HG02763 (cell line): ENCODE data around the gene ZNF780B.
A peak's percentile ranks its signal among the peaks of the same experiment; 100 is the strongest.
"Not testable (repeated sequence)": the region's sequence is repeated elsewhere in the genome, so short reads cannot be mapped to it uniquely, and the experiment has no call there.

Experiments
- ATAC-seq: cut with Tn5 transposase; IDR thresholded peaks from one replicate; pipeline ENCODE4 v1.9.1; 2021; ENCODE audit warnings: mild to moderate bottlenecking, moderate library complexity; ENCODE audit not compliant: unreplicated experiment

ZNF780B gene

GRCh38 chr19:40041718-40042117 lies 14.3 kb downstream of the ZNF780B start:
- not testable (repeated sequence) for ATAC-seq

GRCh38 chr19:40038047-40038446 lies 18.0 kb downstream of the ZNF780B start:
- not testable (repeated sequence) for ATAC-seq

GRCh38 chr19:40035996-40036395 lies 20.0 kb downstream of the ZNF780B start:
- no peak for ATAC-seq

- ATAC-seq: no peak
These were observed 22.0 kb downstream of the ZNF780B start for GRCh38 chr19:40033989-40034560.

GRCh38 chr19:40026597-40026970 lies 29.4 kb downstream of the ZNF780B start:
- ATAC-seq: no peak

- no peak for ATAC-seq
These were observed 30.0 kb downstream of the ZNF780B start for GRCh38 chr19:40025938-40026596.

GRCh38 chr19:40023969-40024368 lies 32.1 kb downstream of the ZNF780B start:
- ATAC-seq: no peak

GRCh38 chr19:40013991-40014390 lies 42.0 kb downstream of the ZNF780B start:
- no peak for ATAC-seq

- no peak for ATAC-seq
These were observed 46.4 kb downstream of the ZNF780B start for GRCh38 chr19:40009674-40010073.

- ATAC-seq: no peak
These were observed 49.7 kb downstream of the ZNF780B start for GRCh38 chr19:40006273-40006691.

GRCh38 chr19:40005691-40006272 lies 50.2 kb downstream of the ZNF780B start:
- ATAC-seq: no peak

GRCh38 chr19:39998501-39998900 lies 57.5 kb downstream of the ZNF780B start:
- ATAC-seq: no peak

- no peak for ATAC-seq
These were observed 58.3 kb downstream of the ZNF780B start for GRCh38 chr19:39997638-39998216.

- ATAC-seq: peak; percentile 85
These were observed 59.0 kb downstream of the ZNF780B start, which contains the start of gene ZNF546 for GRCh38 chr19:39996811-39997637. Gene ZNF546 (plus strand): TSS chr19:39997060. CDS start chr19:39998327, 1,267 bp downstream.

GRCh38 chr19:39996218-39996810 lies 59.7 kb downstream of the ZNF780B start:
- no peak for ATAC-seq

- no peak for ATAC-seq
These were observed 60.2 kb downstream of the ZNF780B start for GRCh38 chr19:39995794-39996193.

GRCh38 chr19:39994361-39994760 lies 61.7 kb downstream of the ZNF780B start:
- no peak for ATAC-seq

- no peak for ATAC-seq
These were observed 62.4 kb downstream of the ZNF780B start for GRCh38 chr19:39993605-39994004.

GRCh38 chr19:39987596-39987995 lies 68.4 kb downstream of the ZNF780B start:
- no peak for ATAC-seq

GRCh38 chr19:39987167-39987566 lies 68.9 kb downstream of the ZNF780B start:
- ATAC-seq: no peak

GRCh38 chr19:39986643-39987042 lies 69.4 kb downstream of the ZNF780B start:
- no peak for ATAC-seq
